GM20000 (cell line): ENCODE measurements around the gene SMIM31.
A peak's percentile ranks its signal among the peaks of the same experiment; 100 is the strongest.

Source experiments
- DNase-seq: peaks from one replicate; pipeline ENCODE4 v3.0.0; 2012; ENCODE audit warnings: low spot score
- TF ChIP-seq, protein P1 (sequence below): IDR thresholded peaks from 2 replicates; pipeline ENCODE4 v1.5.1; 2012; ENCODE audit warnings: mild to moderate bottlenecking, control low read depth; ENCODE audit errors: extremely low read depth, missing control alignments

Gene SMIM31

DNA sequence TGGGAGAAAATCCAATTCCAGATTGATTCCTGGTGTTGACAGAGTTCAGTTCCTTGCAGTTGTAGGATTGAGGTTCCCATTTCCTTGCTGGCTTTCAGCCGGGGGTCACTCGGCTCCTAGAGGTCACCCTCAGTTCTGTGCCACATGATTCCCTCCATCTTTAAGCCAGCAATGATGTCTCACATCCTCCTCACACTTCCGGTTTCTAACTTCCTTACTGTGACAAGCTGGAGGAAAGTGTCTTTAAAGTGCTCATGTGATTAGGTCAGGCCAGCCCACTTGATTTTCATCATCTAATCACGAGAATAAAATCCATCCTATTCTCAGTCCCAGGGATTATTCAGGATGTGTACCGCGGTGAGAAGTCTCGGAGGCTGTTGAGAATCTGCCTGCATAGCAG is 19.4 kb upstream of the SMIM31 start:
- TF ChIP-seq, protein P1, sequence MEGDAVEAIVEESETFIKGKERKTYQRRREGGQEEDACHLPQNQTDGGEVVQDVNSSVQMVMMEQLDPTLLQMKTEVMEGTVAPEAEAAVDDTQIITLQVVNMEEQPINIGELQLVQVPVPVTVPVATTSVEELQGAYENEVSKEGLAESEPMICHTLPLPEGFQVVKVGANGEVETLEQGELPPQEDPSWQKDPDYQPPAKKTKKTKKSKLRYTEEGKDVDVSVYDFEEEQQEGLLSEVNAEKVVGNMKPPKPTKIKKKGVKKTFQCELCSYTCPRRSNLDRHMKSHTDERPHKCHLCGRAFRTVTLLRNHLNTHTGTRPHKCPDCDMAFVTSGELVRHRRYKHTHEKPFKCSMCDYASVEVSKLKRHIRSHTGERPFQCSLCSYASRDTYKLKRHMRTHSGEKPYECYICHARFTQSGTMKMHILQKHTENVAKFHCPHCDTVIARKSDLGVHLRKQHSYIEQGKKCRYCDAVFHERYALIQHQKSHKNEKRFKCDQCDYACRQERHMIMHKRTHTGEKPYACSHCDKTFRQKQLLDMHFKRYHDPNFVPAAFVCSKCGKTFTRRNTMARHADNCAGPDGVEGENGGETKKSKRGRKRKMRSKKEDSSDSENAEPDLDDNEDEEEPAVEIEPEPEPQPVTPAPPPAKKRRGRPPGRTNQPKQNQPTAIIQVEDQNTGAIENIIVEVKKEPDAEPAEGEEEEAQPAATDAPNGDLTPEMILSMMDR = no peak
- no peak for DNase-seq

DNA sequence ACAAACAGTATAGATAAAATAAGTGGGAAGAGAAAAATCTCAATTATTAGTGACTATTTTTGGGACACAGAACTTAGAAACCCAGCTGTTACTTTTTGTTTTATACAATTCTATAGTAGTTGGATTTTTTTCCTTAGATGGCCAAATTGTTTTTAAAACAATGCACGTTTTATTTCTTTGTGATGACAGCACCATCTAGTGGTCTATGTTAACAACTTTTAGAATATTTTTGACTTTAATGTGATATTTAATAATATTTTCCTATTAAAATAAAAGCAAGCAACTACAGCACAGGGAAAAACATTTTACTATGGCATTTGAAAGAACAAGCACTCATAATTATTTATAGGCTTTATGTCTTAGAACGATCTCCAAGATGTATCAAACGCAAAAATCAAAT is 5.6 kb upstream of the SMIM31 start:
- TF ChIP-seq, protein P1 = no peak
- DNase-seq = peak; percentile 59

DNA sequence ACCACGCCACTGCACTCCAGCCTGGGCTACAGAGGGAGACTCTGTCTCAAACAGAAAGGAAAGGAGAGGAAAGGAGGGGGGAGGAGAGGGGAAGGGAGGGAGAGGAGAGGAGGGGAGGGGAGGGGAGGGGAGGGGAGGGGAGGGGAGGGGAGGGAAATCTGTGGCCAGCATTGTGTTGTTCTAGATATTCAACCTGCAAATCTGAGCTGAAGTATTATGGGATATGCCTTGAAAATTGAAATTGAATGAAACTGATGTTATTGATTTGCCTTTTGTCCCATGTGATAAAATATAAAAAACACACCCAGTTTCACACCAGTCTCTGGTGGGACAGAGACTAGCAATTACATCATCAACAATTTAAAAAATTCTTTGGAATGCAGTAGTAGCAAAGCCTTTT is 1.5 kb downstream of the SMIM31 start:
- no peak for DNase-seq
- TF ChIP-seq, protein P1 = no peak

DNA sequence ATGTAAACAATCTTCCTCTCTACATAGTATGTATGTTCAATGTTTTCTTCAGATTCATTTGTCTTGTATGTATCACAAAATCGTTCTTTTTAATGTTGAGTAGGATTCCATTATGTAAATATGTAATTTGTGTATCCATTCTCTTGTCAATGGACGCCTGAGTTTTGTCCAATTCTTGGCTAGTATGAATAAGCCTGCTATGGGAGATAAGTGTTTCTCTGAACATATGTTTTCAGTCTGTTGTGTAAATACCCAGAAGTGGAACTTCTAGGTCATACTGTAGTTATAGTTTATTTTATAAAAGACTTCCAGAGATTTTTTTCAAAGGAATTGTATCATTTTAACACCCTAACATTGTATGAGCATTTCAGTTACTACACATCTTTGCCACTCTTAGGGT is 2.8 kb downstream of the SMIM31 start:
- TF ChIP-seq, protein P1 = no peak
- no peak for DNase-seq

DNA sequence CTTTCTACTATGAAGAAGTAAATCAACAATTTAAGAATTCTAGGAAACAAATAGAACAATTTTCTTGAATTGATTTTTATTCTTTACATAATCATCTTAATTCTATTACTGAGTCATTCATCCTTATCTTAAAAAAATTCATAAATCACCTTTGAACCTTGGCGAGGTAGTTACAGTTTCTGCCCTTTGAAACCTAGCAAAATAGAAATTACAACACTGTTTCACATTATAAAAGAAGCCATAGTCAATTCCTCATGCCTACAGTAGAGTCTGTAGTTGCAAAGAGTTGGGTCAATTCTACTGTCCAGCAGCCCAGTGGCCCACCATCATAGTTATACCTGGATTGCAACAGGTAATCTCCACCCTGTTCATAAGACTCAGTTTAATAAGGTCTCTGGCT is 7.3 kb downstream of the SMIM31 start:
- no peak for DNase-seq
- TF ChIP-seq, protein P1 = no peak

DNA sequence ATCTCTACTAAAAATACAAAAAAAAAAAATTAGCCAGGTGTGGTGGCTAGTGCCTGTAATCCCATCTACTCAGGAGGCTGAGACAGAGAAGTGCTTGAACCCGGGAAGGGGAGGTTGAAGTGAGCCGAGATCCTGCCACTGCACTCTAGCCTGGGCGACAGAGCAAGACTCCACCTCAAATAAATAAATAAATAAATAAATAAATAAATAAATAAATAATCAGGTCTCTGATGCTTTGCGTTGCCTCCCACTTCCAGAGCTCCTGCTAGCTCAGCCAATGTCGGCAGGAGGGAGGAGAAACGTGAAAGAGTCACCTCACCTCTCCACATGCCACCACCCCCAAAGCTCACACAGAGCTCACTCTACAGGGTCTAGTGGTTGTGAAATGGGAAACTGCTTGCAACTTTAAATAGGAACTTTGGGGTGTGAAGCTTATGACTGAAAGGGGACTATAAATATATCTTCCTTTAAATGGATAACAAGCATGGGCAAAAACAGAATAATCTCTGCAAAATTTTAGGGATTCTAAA is 7.9 kb downstream of the SMIM31 start:
- TF ChIP-seq, protein P1 = no peak

DNA sequence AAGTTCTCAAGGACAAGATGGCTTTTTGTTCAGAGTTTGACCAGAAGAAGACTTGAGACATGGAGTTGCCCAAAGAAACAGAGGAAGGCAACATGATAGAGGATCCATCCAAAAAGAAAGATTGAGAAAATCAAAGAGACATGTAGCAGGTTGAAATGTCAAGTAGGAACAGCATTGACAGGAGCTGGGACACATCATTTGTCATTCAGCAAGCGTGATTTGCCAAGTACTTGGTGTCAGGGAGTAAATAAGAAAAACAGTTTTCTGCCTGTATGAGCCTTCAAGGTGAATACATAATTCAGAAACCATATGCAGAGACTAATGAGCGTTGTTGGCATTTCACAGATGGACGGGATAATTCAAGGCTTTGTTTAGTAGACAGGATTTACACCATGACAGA is 11.2 kb downstream of the SMIM31 start:
- DNase-seq = no peak

More for the DNA sequence above, 7.9 kb downstream of the SMIM31 start:
- DNase-seq = no peak

More for the DNA sequence above, 11.2 kb downstream of the SMIM31 start:
- TF ChIP-seq, protein P1 = no peak
